Gastrocnemius medialis (tissue), 4 donors: Measurements from ENCODE around the gene VPREB3.

Experiments used
- CTCF ChIP-seq, 5 experiments: fragments of 450-650 bp in 3 of 5; fragments of 200-600 bp in 2 of 5; sonication (generic) in 2 of 5; IDR thresholded peaks in 4 of 5; conservative IDR thresholded peaks in 1 of 5; 1 replicate in 4 of 5; 2 replicates in 1 of 5; pipeline ENCODE4 v1.5.1; 2016 to 2019; ENCODE audit warnings: antibody characterized with exemption in 5 of 5, mild to moderate bottlenecking in 3 of 5, moderate library complexity in 3 of 5
- POLR2A ChIP-seq, 2 donors: fragments of 450-650 bp; IDR thresholded peaks; one replicate each; pipeline ENCODE4 v1.6.1; 2017; ENCODE audit warnings: antibody characterized with exemption in 2 of 2, mild to moderate bottlenecking in 2 of 2, moderate library complexity in 2 of 2

GRCh38 chr22:23787910-23788309 lies 33.7 kb upstream of the VPREB3 start:
- TF ChIP-seq POLR2A (IDR thresholded peaks at IDR 0.05): no peak
- no peak for TF ChIP-seq CTCF (IDR thresholded peaks at IDR 0.05 in 4 of 5, conservative IDR thresholded peaks at IDR 0.05 in 1 of 5)
